ENCODE measurements around the gene MAST2. TPM values are rescaled to one million over a fixed set of nuclear protein-coding genes. Genes with fewer than 3 reads are reported as not detected.
A peak's percentile ranks its signal among the peaks of the same experiment; 100 is the strongest.

MAST2 gene
- total and polyA plus RNA-seq, 9 of the 15 experiments (the other 6 are each of a cell fraction or from before 2014, with no cell fraction given): 0.73 to 32.0 (median 17.8) TPM

DNA sequence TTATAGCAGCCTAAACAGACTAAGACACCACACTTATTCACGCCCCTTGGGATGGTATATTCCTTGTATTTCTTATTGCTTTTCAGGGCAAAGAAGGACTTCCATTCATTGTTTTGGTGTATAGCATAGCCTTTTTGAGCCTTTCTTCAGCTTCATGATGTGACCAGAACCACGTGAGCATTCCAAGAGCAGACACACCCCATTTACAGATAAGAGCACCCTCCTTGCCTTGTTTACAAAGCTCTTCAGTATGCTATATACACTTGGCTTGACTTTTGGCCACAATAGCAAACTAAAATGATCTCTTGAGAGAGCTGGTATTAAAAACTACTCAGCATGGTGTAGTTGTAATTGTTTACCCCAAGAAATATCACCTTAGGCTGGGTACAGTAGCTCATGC is 250.3 kb downstream of the MAST2 start (continued):
- TF ChIP-seq ZFP30 (CRISPR knock-in tag; IDR thresholded peaks at IDR 0.05; ENCODE audit: borderline replicate concordance): no peak
- no peak for TF ChIP-seq SP1 (CRISPR knock-in tag; IDR thresholded peaks at IDR 0.05)
- TF ChIP-seq, protein P1, sequence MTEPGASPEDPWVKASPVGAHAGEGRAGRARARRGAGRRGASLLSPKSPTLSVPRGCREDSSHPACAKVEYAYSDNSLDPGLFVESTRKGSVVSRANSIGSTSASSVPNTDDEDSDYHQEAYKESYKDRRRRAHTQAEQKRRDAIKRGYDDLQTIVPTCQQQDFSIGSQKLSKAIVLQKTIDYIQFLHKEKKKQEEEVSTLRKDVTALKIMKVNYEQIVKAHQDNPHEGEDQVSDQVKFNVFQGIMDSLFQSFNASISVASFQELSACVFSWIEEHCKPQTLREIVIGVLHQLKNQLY (CRISPR knock-in tag; conservative IDR thresholded peaks at IDR 0.05): no peak
- no peak for TF ChIP-seq ZNF41 (CRISPR knock-in tag; conservative IDR thresholded peaks at IDR 0.05)
- TF ChIP-seq, protein P2, sequence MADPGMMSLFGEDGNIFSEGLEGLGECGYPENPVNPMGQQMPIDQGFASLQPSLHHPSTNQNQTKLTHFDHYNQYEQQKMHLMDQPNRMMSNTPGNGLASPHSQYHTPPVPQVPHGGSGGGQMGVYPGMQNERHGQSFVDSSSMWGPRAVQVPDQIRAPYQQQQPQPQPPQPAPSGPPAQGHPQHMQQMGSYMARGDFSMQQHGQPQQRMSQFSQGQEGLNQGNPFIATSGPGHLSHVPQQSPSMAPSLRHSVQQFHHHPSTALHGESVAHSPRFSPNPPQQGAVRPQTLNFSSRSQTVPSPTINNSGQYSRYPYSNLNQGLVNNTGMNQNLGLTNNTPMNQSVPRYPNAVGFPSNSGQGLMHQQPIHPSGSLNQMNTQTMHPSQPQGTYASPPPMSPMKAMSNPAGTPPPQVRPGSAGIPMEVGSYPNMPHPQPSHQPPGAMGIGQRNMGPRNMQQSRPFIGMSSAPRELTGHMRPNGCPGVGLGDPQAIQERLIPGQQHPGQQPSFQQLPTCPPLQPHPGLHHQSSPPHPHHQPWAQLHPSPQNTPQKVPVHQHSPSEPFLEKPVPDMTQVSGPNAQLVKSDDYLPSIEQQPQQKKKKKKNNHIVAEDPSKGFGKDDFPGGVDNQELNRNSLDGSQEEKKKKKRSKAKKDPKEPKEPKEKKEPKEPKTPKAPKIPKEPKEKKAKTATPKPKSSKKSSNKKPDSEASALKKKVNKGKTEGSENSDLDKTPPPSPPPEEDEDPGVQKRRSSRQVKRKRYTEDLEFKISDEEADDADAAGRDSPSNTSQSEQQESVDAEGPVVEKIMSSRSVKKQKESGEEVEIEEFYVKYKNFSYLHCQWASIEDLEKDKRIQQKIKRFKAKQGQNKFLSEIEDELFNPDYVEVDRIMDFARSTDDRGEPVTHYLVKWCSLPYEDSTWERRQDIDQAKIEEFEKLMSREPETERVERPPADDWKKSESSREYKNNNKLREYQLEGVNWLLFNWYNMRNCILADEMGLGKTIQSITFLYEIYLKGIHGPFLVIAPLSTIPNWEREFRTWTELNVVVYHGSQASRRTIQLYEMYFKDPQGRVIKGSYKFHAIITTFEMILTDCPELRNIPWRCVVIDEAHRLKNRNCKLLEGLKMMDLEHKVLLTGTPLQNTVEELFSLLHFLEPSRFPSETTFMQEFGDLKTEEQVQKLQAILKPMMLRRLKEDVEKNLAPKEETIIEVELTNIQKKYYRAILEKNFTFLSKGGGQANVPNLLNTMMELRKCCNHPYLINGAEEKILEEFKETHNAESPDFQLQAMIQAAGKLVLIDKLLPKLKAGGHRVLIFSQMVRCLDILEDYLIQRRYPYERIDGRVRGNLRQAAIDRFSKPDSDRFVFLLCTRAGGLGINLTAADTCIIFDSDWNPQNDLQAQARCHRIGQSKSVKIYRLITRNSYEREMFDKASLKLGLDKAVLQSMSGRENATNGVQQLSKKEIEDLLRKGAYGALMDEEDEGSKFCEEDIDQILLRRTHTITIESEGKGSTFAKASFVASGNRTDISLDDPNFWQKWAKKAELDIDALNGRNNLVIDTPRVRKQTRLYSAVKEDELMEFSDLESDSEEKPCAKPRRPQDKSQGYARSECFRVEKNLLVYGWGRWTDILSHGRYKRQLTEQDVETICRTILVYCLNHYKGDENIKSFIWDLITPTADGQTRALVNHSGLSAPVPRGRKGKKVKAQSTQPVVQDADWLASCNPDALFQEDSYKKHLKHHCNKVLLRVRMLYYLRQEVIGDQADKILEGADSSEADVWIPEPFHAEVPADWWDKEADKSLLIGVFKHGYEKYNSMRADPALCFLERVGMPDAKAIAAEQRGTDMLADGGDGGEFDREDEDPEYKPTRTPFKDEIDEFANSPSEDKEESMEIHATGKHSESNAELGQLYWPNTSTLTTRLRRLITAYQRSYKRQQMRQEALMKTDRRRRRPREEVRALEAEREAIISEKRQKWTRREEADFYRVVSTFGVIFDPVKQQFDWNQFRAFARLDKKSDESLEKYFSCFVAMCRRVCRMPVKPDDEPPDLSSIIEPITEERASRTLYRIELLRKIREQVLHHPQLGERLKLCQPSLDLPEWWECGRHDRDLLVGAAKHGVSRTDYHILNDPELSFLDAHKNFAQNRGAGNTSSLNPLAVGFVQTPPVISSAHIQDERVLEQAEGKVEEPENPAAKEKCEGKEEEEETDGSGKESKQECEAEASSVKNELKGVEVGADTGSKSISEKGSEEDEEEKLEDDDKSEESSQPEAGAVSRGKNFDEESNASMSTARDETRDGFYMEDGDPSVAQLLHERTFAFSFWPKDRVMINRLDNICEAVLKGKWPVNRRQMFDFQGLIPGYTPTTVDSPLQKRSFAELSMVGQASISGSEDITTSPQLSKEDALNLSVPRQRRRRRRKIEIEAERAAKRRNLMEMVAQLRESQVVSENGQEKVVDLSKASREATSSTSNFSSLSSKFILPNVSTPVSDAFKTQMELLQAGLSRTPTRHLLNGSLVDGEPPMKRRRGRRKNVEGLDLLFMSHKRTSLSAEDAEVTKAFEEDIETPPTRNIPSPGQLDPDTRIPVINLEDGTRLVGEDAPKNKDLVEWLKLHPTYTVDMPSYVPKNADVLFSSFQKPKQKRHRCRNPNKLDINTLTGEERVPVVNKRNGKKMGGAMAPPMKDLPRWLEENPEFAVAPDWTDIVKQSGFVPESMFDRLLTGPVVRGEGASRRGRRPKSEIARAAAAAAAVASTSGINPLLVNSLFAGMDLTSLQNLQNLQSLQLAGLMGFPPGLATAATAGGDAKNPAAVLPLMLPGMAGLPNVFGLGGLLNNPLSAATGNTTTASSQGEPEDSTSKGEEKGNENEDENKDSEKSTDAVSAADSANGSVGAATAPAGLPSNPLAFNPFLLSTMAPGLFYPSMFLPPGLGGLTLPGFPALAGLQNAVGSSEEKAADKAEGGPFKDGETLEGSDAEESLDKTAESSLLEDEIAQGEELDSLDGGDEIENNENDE (IDR thresholded peaks at IDR 0.05; ENCODE audit: low read depth, low read length): no peak
- TF ChIP-seq SMAD3 (CRISPR knock-in tag; conservative IDR thresholded peaks at IDR 0.05): no peak
- TF ChIP-seq FOXA3 (CRISPR knock-in tag; conservative IDR thresholded peaks at IDR 0.05 in 1 of 2, IDR thresholded peaks at IDR 0.05 in 1 of 2): peak; percentile 96
- TF ChIP-seq CCNT2 (IDR thresholded peaks at IDR 0.05; ENCODE audit: borderline replicate concordance, extremely low read depth, insufficient read length, low read depth, low read length): no peak
- TF ChIP-seq MYC (IDR thresholded peaks at IDR 0.05; ENCODE audit: low read depth, low read length): peak; percentile 63
- TF ChIP-seq MYC (CRISPR knock-in tag; IDR thresholded peaks at IDR 0.05; ENCODE audit: borderline replicate concordance, low read depth): no peak
- TF ChIP-seq ESRRB (CRISPR knock-in tag; IDR thresholded peaks at IDR 0.05; ENCODE audit: borderline replicate concordance): no peak
- no peak for TF ChIP-seq RBM25 (IDR thresholded peaks at IDR 0.05; ENCODE audit: low read depth, low read length, severe bottlenecking)
- TF ChIP-seq, protein P3, sequence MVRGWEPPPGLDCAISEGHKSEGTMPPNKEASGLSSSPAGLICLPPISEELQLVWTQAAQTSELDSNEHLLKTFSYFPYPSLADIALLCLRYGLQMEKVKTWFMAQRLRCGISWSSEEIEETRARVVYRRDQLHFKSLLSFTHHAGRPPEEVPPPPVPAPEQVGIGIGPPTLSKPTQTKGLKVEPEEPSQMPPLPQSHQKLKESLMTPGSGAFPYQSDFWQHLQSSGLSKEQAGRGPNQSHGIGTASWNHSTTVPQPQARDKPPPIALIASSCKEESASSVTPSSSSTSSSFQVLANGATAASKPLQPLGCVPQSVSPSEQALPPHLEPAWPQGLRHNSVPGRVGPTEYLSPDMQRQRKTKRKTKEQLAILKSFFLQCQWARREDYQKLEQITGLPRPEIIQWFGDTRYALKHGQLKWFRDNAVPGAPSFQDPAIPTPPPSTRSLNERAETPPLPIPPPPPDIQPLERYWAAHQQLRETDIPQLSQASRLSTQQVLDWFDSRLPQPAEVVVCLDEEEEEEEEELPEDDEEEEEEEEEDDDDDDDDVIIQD (CRISPR knock-in tag; IDR thresholded peaks at IDR 0.05): no peak
- TF ChIP-seq KAT7 (CRISPR knock-in tag; IDR thresholded peaks at IDR 0.05; ENCODE audit: borderline replicate concordance): no peak
- TF ChIP-seq ELF2 (CRISPR knock-in tag; IDR thresholded peaks at IDR 0.05): no peak
